Stimulated activated CD8-positive, alpha-beta memory T cell treated with anti-CD3 and anti-CD28 coated beads, Interleukin-12 subunit alpha, Interleukin-12 subunit beta, amount 100 ng/mL, for 4 hours (primary cell): ENCODE results near the gene NR1H3.
"Not testable (repeated sequence)": the region's sequence is repeated elsewhere in the genome, so short reads cannot be mapped to it uniquely, and the experiment has no call there.

Experiments
- DNase-seq: peaks from one replicate; pipeline ENCODE4 v3.0.0-alpha.2; 2020; ENCODE audit warnings: low read depth

NR1H3 gene

DNA sequence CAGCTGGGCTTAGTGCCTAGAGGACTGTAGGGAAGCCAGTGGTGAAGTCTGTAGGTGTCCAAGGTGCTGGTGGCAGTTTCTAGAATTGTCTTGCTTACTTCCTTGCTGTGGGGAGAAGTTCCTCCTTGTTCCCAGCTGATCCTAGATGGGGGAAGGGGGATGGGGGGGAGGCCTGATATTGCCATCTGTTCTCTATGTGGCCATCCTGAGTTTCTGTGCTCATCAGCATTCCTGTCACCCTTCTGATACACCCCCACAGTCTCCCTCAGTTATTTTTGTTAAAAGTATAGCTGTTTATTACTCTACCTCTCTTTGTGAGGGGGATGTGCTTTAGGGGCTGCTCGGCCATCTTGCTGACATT is 48.7 kb downstream of the NR1H3 start:
- no peak for DNase-seq

DNA sequence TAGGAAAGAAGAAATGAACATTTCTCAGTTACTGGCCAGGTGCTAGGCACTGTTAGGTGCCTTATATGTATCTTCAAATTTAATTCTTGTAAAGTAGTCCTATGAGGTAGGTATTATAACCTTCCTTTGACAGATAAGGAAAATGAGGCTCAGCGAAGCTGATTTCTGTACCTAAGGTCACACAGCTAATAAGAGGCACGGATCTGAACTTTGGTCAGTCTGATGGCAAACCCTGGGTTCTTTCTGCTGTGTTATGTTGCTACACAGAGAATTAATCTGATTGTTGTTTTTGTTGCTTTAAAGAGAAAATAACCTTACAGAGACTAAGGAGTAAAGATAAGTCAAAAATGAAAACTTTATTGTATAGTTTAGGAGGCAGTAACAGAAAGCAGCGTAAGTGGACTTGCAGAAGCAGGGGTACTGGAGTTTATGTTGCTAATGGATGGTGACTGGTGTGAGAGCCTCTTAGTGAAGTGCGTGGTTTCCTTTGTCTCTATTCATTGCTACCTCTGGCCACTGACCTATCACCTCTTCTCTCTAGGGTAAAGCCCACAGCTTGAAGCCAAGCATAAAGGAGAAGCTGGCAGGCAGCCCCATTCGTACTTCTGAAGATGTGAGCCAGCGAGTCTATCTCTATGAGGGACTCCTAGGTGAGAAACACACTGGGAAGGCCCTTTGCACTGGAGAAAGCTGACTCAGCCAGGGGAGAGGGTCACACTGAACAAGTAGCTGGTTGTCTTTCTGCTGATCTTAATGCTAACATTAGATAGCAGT is 50.4 kb downstream of the NR1H3 start:
- DNase-seq: no peak

DNA sequence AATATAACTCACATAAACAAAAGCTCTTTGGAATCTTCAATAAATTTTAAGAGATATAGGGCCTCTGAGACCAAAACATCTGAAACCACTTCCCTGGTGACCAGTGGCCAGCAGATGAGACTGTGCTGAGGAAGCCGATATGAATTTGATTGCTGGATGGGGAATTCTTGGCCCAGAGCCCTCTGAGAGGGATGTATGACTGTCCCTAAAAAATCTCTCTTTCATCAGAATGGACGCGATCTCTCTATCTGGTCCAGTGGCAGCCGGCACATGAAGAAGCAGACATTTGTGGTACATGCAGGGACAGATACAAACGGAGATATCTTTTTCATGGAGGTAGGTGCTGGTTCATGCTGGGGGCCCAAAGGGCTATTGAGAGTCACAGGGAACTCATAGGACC is 57.2 kb downstream of the NR1H3 start:
- no peak for DNase-seq

DNA sequence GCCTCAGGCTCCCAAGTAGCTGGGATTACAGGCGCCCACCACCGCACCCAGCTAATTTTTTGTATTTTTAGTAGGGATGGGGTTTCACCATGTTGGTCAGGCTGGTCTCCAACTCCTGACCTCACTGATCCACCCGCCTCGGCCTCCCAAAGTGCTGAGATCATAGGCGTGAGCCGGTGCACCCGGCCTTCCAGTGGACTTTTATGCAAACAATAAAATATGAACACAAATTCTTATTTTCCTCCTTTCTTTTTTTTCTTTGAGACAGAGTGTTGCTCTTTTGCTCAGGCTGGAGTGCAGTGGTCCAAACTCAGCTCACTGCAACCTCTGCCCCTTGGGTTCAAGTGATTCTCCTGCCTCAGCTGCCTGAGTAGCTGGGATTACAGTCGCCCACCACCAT is 58.7 kb downstream of the NR1H3 start:
- not testable (repeated sequence) for DNase-seq

DNA sequence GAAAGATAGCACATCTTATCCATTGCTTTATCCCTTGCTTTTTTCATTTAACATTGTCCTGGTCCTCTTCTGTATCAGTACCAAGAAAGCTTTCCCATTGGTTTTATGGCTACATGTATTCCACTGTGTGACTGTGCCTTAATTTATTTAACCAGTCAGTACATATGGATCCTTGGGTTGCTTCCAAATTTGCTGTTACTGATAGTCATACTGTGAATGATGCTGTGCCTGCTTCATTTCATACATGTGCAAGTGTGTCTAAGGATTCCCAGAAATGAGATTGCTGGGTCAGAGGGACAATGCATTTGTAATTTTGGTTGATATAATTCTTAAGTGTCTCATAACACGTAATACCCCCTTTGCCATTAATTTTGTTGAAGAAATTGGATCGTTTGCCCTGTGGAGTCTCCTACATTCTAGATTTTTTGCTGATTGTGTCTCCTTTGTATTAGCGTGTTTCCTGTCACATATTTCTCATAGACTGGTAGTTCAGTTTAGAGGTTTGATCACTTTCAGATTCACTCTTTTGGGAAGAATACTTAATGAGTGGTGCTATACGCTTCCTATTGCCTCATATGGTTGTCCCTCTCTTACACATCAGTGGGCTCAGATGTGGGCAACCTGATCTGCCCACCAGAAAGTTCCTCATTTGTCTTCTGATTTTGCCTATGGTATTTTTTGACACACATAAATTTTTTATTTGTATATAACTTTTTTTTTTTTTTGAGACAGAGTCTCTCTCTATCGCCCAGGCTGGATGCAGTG is 59.5 kb downstream of the NR1H3 start:
- DNase-seq: no peak

DNA sequence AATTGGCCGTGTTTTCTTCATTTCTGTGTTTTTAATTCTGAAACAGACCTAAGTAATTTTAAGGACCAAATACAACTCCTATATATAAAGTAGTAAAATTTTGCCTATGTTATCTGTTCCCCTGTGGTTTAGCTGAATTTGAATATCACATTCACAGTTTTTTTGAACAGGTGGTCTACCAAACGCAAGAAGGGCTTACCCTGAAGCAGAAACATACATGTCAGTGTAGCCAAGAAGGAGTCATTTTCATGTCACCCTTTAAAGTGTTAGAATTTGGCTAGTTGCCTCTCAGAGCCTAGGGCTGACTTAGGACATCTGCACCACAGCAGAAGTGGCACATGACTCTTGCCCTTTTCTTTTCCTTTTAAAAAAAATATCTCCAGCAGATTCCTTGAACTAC is 60.4 kb downstream of the NR1H3 start:
- DNase-seq: no peak
